Germinal center (tissue), 1 donor: ENCODE data around the gene GATA5.
"Not testable (repeated sequence)": the region's sequence is repeated elsewhere in the genome, so short reads cannot be mapped to it uniquely, and the experiment has no call there.

ENCODE experiments used
- DNase-seq: peaks from one replicate; pipeline ENCODE4 v3.0.0; 2012; ENCODE audit warnings: mixed read lengths, low spot score

Gene GATA5

DNA sequence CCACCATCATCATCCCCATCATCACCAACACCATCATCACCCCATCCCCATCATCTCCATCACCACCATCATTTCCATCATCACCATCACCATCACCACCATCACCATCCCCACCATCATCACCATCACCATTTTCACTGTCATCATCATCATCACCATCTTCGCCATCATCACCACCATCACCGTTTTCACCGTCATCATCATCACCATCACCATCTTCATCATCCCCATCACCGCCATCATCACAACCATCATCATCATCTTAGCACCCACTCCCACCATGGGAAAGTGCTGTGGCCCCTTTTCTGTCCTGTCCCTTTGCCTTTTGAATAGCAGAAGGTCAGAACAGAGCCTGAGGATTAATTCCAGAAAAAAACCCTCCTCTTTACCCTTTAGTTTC is 28.5 kb upstream of the GATA5 start:
- no peak for DNase-seq

DNA sequence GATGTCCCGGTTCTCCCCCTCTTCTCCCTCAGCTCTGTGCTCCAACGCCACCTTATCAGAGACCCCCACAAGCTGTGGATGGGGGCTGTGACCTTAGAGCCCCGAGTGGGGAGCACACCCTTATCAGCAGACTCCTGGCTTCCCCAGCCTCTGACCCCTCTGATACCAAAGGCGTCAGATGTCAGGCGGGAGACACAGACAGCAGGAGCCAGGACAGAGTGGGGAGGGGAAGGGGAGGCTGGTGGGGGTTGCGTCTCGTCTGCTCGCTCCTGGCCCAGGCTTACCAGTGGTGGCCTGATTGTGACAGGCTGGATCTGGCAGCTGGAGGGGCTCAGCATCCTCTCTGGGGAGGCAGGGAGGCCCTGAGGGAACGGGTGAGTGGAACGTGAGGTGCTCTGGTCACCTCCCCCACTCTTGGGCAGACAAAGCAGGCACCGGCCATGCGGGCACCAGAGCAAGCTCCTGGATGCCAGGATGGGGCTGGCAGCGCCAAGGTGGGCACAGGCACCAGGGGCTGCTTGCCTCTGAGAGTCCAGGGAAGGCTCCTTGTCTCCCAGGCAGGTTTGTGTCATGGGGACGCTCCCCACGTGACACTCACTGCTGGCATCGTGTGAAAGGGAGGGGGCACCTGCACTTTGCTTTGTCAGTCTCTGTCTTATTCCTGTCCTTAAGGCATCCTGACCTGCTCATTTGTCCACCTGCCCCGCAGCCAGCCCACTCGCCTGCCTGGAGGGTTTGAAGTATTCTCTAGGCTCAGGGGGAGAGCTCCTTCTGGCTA is 27.8 kb upstream of the GATA5 start:
- no peak for DNase-seq

DNA sequence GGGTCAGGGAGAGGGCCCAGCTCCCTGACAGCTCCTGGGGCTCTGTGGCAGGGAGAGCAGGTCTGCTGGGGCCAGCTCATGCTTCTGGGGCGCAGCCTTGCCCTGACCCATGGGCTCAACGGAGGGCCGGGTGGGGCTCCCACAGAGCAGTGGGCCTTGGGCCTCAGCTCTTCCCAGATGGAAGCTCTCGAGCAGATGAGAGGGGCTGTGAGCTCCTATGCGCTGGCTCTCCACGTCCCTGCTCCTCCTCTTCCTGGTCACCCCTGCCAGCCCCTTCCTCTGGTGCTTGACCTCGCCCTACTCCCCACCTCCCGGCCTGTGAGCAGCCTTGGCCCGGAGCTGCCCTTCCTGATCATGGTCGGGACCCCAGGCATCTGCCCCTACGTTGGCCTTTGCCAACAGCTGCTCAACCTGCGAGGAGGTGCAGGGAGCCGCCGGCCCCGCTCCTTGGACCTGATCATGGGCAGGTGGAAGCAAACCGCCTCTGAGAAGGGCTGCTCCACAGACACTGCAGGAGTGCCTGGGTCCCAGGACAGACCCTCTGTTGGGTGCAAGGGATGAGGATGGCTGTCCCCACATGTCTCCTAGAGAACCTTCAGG is 26.8 kb upstream of the GATA5 start:
- DNase-seq, result no peak

DNA sequence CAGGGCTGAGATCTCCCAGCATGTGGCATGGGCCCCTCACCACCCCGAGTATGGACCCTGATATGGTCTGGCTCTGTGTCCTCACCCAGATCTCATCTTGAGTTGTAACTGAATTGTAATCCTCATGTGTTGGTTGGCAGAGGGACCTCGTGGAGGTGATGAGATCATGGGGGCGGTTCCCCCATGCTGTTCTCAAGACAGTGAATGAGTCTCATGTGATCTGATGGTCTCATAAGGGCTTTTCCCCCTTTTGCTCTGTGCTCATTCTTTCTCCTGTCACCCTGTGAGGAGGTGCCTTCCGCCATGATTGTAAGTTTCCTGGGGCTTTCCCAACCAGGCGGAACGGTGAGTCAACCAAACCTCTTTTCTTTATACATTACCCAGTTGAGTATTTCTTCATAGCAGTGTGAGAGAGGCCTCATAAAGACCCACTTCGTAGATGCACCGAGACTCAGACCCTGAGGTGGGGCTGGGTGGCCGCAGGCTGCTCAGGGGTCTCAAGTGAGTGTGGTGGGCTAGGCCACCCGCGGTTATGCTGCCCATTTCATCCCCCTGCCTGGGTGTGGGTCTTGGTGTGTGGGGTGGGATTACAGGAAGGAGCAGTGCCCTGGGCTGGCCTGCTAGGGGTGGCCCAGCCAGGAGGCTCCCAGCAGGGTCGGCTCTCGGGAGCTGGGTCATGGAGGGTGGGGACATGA is 26.2 kb upstream of the GATA5 start:
- DNase-seq, result no peak

DNA sequence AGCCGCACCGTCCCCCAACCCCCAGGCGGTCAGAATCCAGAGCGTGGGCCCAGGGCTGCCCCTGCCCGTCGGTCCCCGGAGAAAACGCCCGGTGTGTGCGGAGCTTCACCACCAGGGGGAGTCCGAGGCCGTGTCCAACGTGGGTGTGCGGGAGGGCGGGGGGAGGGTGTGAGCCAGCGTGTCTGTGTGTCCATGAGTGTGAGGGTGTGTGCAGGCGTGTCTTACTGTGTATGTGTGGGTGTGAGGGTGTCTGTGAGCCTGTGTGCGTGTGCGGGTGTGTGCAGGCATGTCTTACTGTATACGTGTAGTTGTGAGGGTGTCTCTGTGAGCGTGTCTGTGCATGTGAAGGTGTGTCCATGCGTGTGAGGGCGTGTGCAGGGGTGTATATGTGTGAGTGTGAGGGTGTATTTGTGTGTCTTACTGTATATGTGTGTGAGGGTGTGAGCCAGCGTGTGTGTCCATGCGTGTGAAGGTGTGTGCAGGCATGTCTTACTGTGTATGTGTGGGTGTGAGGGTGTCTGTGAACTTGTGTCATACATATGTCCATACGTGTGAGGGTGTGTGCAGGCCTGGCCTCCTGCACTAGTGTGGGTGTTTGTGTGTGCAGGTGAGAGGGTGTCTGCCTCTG is 24.6 kb upstream of the GATA5 start:
- DNase-seq, result peak; percentile 81

DNA sequence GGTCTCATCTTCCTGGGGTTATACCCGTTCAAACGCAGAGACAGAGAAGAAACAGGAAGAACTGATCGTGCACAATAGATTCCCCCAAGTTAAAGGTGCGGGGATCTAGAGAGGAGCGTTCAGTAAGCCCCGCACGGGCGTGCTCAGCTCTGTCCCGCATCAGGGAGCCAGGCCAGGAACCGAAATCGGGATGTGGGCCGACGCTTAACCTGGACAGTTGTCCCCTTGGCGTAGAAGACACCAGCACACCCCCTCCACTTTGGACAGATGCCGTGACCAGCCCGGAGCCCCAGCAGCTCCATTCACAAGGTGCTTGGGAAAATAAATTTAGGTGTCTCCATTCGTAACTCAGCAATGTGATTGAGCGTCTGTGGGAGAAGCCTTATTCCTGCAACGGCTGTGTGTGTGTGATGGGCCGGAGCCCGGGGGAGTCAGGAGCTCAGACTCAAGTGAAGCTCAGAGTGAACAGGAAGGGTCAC is 24.0 kb upstream of the GATA5 start:
- no peak for DNase-seq

DNA sequence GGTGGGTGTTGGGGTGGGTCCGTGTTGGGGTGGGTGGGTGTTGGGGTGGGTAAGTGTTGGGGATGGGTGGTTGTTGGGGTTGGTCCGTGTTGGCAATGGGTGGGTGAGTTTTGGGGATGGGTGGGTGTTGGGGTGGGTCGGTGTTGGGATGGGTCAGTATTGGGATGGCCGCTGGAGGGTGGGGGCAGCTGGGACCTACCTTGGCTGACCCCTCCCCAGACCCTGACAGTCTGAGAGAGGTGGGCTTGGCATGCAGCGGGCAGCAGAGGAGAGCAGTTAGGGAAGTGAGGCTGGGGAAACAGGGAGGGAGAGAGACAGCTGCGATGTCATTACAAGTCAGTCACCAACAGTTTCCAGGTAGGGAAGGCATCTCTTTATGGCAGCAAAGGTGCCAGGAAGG is 23.1 kb upstream of the GATA5 start:
- no peak for DNase-seq

DNA sequence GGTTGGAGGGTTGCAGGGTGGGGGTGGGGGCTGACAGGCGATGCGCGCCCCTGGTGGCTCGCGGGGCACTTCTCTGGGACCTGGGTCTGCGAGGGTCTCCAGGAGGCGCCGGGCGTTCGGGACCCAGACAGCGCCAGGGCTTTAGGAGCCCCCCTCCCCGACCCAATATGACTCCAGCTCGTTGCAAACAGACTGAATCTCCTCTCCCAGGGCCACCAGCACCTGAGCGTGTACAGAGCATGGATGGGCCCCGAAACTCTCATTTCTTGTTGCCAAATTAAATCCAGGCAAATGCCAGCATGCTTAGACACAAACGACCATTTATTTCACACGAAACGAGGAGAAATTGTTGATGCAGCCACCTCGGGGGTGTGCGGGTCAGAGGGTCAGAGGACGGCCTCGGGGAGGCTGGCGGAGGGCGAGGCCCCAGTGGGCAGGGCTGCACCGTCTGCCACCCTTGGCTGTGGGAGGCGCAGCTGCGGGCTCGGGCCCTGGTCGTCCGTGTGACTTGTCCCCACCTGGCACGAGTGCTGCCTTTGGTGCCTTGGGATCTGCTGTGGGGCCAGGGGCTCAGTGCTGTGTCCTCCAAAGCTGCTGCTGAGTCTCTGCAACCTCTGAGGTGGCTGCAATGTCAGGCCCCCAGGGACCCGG is 20.9 kb upstream of the GATA5 start:
- DNase-seq, result peak; percentile 62

DNA sequence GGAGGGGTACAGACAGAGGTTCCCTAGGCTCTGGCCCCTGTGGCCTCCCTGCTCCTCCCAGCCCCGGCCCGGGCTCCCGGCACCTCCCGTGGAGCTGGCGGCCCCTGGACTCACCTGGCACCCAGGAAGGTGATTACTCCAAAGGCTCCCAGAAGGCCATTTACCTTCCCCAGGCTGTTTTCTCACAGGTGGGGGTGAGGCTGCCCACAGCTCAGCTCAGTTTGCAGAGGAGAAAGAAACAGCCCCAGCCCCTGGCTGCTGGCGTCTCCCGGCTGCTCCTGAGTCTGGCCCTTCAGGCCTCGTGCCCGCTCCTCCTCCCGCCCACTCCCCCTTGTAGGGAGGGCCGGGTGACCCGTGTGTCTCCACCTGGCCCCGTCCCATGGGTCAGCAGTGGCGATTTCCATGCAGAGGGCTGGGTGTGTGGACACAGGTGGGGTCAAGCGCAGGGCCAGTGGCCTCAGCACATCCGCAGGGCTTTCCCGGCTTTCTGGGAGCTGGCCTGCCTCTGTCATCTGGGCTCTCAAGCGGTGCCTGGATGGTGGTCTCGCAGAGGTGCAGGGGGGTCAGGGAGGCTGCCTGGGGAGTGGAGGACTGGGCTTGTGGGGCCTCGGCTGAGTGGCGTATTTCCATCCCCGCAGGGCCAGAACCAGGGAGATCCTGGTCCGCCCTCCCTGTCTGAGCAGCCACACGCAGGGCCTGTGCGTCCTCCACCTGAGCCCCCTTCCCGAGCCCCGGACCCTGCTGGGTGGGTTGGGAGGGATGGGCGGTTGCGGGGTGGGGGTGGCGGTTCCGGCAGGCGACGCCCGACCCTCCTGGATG is 20.2 kb upstream of the GATA5 start:
- no peak for DNase-seq

DNA sequence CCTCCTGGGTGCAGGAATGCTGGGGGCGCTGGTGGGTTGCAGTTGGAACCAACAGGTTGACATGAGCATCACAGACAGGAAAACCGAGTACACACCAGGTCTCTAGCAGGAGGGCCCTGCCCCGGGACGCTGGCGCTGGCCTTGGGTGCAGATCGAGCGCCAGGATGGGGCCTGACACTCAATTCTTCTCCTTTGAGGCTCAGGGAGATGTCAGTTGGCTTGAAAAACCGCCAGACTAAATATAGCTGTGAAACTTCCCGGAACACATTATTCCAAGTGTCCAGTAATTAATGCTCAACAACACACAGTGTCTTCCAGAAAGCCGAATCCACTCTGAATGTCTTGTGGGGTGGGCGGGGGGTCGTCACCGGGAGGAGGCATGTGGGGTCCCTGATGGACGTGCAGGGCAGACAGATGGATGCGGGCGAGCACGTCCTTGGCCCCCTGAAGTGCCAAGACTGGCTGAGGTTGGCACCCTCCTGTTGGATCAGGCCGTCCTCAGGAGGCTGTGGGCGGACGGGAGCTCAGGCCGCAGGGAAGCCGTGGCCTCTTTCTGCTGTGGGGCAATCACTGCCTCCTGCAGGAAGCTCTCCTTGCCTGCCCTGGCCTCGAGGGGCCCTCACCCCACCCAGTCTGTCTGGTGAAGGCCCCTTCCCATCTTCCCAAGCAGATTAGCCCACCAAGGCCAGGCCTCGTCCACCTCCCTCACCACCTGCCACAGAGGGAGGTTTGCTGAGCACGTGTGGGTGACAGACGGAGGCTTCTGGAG is 19.4 kb upstream of the GATA5 start:
- DNase-seq, result no peak

DNA sequence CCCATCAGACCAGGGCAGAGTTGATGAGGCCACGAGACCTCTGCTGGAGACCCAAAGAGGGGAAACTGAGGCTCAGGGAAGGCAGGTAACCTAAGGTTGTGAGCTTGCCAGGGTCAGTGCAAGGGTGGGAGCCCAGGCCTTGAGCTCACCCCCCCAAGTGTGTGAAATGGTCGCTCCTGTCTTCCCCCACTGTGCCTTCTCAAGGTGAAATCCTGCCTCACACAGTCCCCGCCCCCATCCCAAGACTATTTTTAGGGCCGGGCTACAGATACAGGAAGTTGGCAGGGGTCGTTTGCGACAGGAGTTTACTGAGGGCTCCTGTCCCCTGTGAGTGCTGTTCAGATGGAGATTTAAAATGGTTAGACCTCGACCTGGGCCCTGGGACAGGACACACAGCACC is 18.7 kb upstream of the GATA5 start:
- DNase-seq, result peak; percentile 66

DNA sequence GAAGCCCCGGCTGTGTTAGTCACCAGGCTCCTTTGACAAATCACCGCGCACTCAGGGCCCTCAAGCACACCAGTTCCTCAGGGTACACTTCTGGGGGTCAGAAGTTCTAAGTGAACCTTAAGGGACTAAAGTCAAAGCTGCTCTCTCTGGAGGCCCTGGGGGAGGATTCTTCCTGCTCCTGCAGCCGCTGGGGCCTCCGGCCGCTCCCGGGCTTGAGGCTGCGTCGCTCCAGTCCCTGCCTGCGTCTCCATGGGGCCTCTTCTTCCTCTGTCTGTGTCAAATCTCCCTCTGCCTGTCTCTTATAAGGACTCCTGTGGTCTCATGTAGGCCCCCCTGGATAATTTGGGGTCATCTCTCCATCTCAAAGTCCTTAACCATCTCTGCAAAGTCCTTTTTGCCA is 18.1 kb upstream of the GATA5 start:
- no peak for DNase-seq

DNA sequence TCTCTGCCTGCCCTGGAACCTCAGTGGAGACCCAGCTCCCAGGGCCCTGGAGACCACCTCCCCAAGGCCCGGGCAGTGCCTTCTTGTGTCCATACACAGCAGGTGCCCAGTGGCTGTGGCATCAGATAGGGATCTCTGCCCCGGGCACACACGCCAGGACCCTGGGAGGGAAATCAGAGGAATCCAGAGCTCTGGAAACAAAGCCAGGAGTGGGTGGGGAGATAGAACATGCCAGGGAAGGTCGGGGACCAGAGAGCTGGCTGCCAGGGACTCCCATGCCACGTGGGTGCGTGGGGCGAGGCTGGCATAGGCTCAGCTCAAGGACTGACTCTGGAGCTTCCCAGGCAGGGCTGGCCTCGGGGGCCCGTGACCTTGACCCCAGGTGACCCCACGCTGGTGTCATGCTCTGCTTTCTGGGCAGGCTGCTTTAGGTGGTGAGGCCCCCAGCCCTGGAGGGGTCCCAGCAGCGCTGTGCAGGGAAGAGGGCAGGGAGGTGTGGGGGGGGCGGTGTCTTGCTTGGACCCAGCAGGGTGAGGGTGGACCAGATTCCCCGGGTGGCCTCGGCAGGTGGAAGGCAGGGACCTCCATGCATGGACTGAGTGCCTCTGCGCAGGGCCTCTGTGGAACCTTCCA is 17.6 kb upstream of the GATA5 start:
- DNase-seq, result no peak

DNA sequence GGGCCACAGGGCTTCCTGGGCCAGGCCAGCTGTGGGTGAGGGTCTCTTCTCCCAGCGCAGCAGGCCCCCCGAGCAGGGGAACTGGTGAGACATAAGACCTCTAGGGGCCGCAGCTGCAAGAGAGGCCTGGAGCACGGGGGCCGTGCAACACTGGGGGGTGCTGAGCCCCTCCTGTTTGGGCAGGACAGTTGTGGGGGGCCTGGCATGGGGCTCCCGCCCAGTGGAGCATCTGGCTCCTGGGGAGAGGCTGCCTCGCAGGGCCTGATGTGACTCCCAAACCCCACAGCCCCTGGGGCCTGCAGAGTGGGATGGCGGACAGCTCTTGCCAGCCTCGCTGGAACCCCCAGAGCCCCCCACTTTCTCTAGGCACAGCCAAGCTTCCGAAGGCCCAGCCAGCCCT is 16.9 kb upstream of the GATA5 start:
- no peak for DNase-seq

DNA sequence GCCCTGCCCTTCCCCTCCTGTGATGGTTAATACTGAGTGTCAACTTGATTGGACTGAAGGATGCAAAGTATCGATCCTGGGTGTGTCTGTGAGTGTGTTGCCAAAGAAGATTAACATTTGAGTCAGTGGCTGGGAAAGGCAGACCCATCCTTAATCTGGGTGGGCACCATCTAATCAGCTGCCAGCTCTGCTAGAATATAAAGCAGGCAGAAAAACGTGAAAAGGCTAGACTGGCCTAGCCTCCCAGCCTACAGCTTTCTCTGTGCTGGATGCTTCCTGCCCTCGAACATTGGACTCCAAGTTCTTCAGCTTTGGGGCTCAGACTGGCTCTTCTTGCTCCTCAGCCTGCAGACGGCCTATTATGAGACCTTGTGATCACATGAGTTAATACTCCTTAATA is 15.0 kb upstream of the GATA5 start:
- DNase-seq, result not testable (repeated sequence)

DNA sequence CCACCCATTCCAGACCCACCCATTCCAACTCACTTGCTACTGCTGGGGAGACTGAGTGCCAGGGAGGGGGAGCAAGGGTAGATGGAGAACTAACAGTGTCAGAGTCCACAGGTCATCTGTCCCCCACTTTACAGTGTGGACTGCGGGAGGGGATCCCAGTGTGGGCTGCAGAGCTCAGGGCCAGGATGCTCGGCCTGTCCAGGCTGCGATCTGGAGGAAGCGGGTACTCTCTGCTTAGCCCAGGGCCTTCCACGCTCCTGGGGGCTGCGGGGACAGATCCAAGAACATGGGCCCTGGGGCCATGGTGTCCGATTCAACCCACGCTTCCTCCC is 14.1 kb upstream of the GATA5 start:
- no peak for DNase-seq

DNA sequence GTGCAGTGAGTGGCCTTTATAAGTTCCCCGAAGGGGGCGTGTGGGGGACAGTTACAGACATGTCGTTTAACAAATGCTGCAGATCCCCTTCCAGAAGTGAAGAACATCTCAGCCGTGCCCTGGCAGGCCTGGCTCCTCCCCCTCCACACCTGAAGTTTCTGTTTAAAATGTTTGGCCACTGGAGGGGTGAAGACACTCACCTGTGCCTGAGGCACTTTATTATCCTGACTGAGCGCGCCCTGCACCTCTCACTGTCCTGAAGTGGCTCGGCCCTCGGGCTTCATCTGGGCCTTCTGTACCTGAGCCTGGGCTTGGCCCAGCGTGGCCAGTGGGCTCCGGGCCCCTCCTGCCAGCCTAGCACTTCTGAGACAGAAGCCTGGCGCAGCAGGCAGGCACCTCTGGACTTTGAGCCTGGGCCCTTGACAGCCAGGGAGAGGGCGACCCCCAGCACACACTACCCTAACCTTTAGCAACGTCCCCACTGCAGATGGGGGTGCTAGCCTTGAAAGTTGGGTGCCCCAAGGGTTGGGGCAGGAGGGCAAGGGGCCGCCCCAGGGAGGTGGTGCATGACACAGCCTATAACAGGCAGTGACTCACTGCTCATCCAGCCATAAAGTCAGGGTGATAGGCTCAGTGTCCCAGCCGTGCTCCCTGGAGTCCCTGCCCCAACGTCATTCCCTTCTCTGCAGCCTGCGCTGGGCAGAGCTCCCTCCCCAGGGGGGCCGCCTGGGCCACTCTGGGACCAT is 13.6 kb upstream of the GATA5 start:
- DNase-seq, result no peak

DNA sequence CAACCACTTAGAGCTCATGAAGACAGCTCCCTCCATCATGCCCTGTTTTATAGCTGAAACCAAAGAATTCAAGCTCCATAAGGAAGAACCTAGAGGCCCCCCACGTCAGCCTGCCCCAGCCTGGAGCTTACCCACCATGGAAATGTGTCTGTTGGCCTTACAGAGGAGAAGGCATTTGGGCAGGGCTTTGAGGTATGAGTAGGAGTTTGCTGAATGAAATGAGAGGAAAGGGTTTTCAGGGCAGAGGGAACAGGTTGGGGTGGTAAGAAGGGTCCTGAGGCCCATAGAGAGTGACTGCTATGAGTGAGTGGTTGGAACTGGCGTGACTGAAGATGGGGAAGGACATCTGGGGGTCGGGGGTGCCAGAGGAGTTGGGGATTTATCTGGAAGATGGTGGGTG is 12.7 kb upstream of the GATA5 start:
- DNase-seq, result no peak

DNA sequence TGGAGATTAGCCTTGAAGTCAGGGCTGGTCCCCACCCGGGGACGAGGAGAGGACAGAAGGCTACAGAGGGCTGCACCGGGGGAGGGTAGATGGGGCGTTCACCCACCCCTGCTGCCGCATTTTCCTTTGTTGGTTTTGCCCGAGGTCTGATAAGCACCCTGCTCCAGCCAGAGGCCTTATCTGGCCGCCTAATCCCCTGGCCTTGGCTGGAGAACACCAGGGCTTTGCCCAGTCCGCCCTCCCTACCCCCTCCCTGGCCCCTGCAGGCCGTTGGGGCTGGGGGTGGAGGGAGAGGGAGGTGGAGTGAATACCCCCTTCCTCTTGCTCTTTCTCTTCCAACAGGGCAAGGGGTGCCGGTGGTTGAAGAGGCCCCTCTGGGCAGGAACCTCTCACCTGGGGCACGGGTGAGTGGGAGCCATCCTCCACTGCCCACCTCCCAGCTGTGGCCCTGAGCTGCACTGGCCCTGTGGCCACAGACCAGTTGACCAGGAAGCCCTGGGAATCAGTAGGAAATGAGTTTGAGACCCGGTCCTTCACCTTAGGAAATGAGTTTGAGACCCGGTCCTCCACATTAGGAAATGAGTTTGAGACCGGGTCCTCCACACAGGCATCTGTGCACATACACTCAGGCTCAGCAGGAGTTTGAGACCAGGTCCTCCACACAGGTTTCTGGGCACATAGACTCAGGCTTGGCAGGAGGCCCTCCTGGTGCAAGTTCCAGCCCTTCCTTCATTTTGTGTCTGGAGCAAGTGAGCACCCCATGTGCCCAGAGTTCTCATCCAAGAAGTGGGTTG is 12.0 kb upstream of the GATA5 start:
- DNase-seq, result no peak
